ENCODE measurements around the gene PDIA5. TPM values are rescaled to one million over a fixed set of nuclear protein-coding genes. Genes with fewer than 3 reads are reported as not detected.

The PDIA5 gene
- total RNA-seq, 1 experiment from 2014 or later = 50.8 TPM

GRCh38 chr3:123063034-123063433 lies 3.8 kb upstream of the PDIA5 start:
- Histone ChIP-seq H3K4me2 (ENCODE audit: low read length) (no peak overlapping the region), H3K9ac (ENCODE audit: low read length) (no peak overlapping the region), H3K9me2 (ENCODE audit: insufficient read depth) (no peaks in the 10 kb centered on the region), H3K27ac (ENCODE audit: low read depth, low read length) (no peak overlapping the region), H3K4me3 (replicated peaks in 1 of 2; ENCODE audit: low read depth in 1 of 2, low read length in 2 of 2) (no peak overlapping the region), H3K27me3 (ENCODE audit: insufficient read depth, low read length) (no peaks in the 10 kb centered on the region), H3K9me3 (ENCODE audit: control insufficient read depth in 1 of 2, insufficient read depth in 1 of 2, low read depth in 1 of 2, low read length in 2 of 2) (no peaks in the 10 kb centered on the region), H3K79me2 (ENCODE audit: insufficient read depth, low read length) (peaks cover 12% of the 10 kb centered on the region), H3K36me3 (ENCODE audit: control insufficient read depth in 1 of 2, insufficient read depth in 2 of 2, low read length in 2 of 2) (no peaks in the 10 kb centered on the region), H3K4me1 (ENCODE audit: control insufficient read depth in 1 of 2, insufficient read depth in 2 of 2, low read length in 2 of 2) (peaks cover 0 to 7% of the 10 kb centered on the region in 2 experiments; a peak in 3 of 4 replicates), H2AFZ (ENCODE audit: low read depth, low read length, poor library complexity, severe bottlenecking) (no peak overlapping the region), H4K20me1 (ENCODE audit: insufficient read depth) (no peaks in the 10 kb centered on the region)
- BruUV-seq (replicated peaks) = no TSS peak
- DNase-seq (ENCODE audit: low read depth, low spot score) = no peak
- CTCF ChIA-PET = no interaction called here
- POLR2A ChIA-PET = no interaction called here
- TF ChIP-seq SIN3A (IDR thresholded peaks at IDR 0.05; ENCODE audit: low read depth) = no peak
- TF ChIP-seq TCF7L2 (IDR thresholded peaks at IDR 0.05; ENCODE audit: borderline replicate concordance, extremely low read depth, insufficient read depth, insufficient read length) = no peak
- TF ChIP-seq MAX (IDR thresholded peaks at IDR 0.05) = no peak
- no peak for TF ChIP-seq EZH2 (IDR thresholded peaks at IDR 0.05)
- TF ChIP-seq FOSL1 (IDR thresholded peaks at IDR 0.05; ENCODE audit: low read depth) = no peak
- TF ChIP-seq, protein P1, sequence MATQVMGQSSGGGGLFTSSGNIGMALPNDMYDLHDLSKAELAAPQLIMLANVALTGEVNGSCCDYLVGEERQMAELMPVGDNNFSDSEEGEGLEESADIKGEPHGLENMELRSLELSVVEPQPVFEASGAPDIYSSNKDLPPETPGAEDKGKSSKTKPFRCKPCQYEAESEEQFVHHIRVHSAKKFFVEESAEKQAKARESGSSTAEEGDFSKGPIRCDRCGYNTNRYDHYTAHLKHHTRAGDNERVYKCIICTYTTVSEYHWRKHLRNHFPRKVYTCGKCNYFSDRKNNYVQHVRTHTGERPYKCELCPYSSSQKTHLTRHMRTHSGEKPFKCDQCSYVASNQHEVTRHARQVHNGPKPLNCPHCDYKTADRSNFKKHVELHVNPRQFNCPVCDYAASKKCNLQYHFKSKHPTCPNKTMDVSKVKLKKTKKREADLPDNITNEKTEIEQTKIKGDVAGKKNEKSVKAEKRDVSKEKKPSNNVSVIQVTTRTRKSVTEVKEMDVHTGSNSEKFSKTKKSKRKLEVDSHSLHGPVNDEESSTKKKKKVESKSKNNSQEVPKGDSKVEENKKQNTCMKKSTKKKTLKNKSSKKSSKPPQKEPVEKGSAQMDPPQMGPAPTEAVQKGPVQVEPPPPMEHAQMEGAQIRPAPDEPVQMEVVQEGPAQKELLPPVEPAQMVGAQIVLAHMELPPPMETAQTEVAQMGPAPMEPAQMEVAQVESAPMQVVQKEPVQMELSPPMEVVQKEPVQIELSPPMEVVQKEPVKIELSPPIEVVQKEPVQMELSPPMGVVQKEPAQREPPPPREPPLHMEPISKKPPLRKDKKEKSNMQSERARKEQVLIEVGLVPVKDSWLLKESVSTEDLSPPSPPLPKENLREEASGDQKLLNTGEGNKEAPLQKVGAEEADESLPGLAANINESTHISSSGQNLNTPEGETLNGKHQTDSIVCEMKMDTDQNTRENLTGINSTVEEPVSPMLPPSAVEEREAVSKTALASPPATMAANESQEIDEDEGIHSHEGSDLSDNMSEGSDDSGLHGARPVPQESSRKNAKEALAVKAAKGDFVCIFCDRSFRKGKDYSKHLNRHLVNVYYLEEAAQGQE (IDR thresholded peaks at IDR 0.05; ENCODE audit: low read depth) = no peak
- TF ChIP-seq POLR2A (IDR thresholded peaks at IDR 0.05; ENCODE audit: borderline replicate concordance, extremely low read depth, insufficient read depth, insufficient read length) = no peak
- no peak for TF ChIP-seq CBX3 (IDR thresholded peaks at IDR 0.05; ENCODE audit: low read depth)
- no peak for TF ChIP-seq ZBTB33 (IDR thresholded peaks at IDR 0.05; ENCODE audit: extremely low read depth, insufficient replicate concordance, low read length)
- no peak for TF ChIP-seq POLR2AphosphoS5 (IDR thresholded peaks at IDR 0.05; ENCODE audit: low read depth, low read length)
- no peak for TF ChIP-seq JUND (IDR thresholded peaks at IDR 0.05)
- no peak for TF ChIP-seq ZNF274 (IDR thresholded peaks at IDR 0.05; ENCODE audit: low read depth, low read length)
- no peak for TF ChIP-seq EZH2phosphoT487 (IDR thresholded peaks at IDR 0.05; ENCODE audit: borderline replicate concordance)
- no peak for TF ChIP-seq RAD21 (IDR thresholded peaks at IDR 0.05; ENCODE audit: low read depth)
- TF ChIP-seq ELF1 (IDR thresholded peaks at IDR 0.05; ENCODE audit: borderline replicate concordance, low read depth) = no peak
- TF ChIP-seq YY1 (IDR thresholded peaks at IDR 0.05; ENCODE audit: extremely low read depth, insufficient replicate concordance, low read depth, low read length) = no peak
- TF ChIP-seq, protein P2, sequence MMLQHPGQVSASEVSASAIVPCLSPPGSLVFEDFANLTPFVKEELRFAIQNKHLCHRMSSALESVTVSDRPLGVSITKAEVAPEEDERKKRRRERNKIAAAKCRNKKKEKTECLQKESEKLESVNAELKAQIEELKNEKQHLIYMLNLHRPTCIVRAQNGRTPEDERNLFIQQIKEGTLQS (IDR thresholded peaks at IDR 0.05) = no peak
- no peak for TF ChIP-seq CTCF (IDR thresholded peaks at IDR 0.05 in 2 of 3, conservative IDR thresholded peaks at IDR 0.05 in 1 of 3; ENCODE audit: borderline replicate concordance in 1 of 3, insufficient read depth in 1 of 3, low read depth in 2 of 3, low read length in 2 of 3)
- TF ChIP-seq ZFX (IDR thresholded peaks at IDR 0.05) = no peak
- TF ChIP-seq EGR1 (IDR thresholded peaks at IDR 0.05; ENCODE audit: low read depth) = no peak
- intact Hi-C loops (cut with micrococcal nuclease) = no loop called here
- ATAC-seq = no peak
- RAD21 ChIA-PET (ENCODE audit: low non-redundant PET in 1 of 2, low total read pairs in 2 of 2, uncharacterized antibody in 2 of 2, unreplicated experiment in 2 of 2) = no interaction called here

Measured in HCT116 (cell line).